SW 1271 (cell line): Measurements from ENCODE around the gene MCTP1.
"Not testable (repeated sequence)": the region's sequence is repeated elsewhere in the genome, so short reads cannot be mapped to it uniquely, and the experiment has no call there.

Experiments used
- DNase-seq, 2 experiments: peaks; one replicate each; lab custom pipeline; 2025; lab: John Stamatoyannopoulos, UW

Gene MCTP1

GRCh38 chr5:95029569-95030366 is 255.1 kb downstream of the MCTP1 start:
- no peak for DNase-seq

- DNase-seq, result no peak
These were observed 257.1 kb downstream of the MCTP1 start for GRCh38 chr5:95027775-95028174.

- no peak for DNase-seq
These were observed 257.7 kb downstream of the MCTP1 start for GRCh38 chr5:95027151-95027721.

- DNase-seq, result no peak
These were observed 258.2 kb downstream of the MCTP1 start for GRCh38 chr5:95026718-95027117.

- DNase-seq, result no peak
These were observed 261.8 kb downstream of the MCTP1 start for GRCh38 chr5:95022967-95023695.

- DNase-seq, result no peak
These were observed 264.5 kb downstream of the MCTP1 start for GRCh38 chr5:95020345-95020744.

GRCh38 chr5:95018946-95019345 is 265.9 kb downstream of the MCTP1 start:
- no peak for DNase-seq

DNA sequence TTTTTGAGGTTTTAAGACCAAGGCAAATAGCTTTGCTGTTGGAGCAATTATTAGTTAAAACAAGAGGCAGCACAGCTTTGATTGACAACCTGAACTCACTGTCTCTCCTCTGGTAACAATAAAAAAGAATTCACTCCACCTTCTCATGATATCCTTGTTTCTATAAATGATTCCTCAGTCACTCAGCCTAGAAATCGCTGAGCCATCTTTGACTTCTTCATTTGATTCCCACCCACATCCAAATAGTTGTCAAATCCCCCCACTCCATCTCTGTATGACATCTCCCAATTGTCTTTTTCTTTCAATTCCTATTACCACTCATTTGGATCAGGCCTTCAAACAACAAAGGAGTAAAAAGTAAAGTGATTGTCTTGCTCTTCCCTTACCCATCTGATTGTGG is 266.4 kb downstream of the MCTP1 start:
- DNase-seq, result no peak

DNA sequence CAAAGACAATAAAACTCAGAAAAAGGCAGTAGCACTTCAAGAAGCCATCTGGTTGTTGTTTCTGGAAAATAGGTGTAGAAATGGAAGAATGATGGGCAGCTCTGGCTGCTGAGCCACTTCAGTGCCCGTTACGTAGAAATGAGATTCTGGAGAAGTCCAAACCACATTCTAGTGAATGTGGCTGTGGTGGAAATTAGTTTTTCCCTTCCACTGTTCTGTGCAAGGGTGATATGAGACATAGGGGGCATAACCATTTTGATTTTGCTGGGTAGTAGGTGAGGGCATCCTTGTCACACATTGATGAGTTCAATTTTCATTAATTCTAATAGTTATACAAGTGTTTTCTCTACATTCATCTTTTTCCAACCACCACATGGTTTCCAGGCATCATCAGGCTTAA is 275.1 kb downstream of the MCTP1 start:
- no peak for DNase-seq

- no peak for DNase-seq
These were observed 276.8 kb downstream of the MCTP1 start for GRCh38 chr5:95007921-95008597.

- no peak for DNase-seq
These were observed 279.1 kb downstream of the MCTP1 start for GRCh38 chr5:95005811-95006210.

GRCh38 chr5:94998670-94999069 is 286.2 kb downstream of the MCTP1 start:
- DNase-seq, result no peak

GRCh38 chr5:94994537-94994936 is 290.4 kb downstream of the MCTP1 start:
- not testable (repeated sequence) for DNase-seq

GRCh38 chr5:94993491-94993890 is 291.4 kb downstream of the MCTP1 start:
- no peak for DNase-seq

DNA sequence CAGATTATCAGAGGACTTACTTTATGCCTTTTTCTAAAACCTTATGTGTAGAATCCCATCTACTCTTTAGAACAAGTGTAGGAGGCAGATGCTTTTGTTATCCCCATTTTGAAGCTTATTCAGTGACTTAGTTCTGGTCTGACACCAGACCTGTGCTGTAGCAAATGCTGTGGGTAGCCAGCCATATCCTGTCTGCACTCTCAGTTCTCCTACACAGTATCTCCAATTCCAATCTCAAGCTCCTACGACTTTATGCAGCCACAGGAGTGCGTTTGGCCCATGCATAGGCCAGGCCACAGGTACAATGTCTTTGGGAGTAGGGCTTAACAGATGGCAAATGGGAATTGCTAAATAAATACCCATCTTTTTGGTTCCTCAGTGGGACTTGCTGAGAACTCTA is 292.6 kb downstream of the MCTP1 start:
- DNase-seq, result no peak

GRCh38 chr5:94983861-94984535 is 300.9 kb downstream of the MCTP1 start:
- no peak for DNase-seq

DNA sequence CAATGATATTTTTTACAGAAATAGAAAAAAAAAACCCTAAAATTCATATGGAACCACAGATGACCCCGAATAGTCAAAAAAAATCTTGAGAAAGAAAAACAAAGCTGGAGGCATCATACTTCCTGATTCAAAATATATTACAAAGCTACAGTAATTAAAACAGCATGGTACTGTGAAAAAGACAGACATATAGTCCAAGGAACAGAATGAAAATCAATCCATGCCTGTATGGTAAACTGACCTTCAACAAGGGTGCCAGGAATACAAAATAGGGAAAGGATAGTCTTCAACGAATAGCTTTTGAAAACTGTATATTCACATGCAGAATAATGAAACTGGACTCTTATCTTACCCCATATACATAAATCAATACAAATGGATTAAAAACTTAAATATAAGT is 307.5 kb downstream of the MCTP1 start:
- DNase-seq, result no peak

DNA sequence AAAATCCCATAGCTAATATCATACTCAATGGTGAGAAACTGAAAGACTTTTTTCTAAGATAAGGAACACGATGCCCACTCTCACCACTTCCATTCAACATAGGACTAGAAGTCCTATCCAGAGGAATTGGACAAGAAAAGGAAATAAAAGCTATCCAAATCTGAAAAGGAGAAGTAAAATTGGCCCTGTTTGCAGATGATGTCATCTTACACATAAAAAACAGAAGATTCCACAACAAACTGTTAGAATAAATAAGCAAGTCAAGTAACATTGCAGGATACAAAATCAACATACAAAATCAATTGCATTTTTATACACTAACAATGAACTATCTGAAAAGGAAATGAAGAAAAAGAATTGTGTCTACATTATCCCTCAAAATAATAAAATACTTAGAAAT is 308.0 kb downstream of the MCTP1 start:
- no peak for DNase-seq

- DNase-seq, result no peak
These were observed 312.6 kb downstream of the MCTP1 start for GRCh38 chr5:94972268-94972667.

- DNase-seq, result peak in 1 of 2 experiments; percentile 53
These were observed 315.7 kb downstream of the MCTP1 start for GRCh38 chr5:94969174-94969573.

GRCh38 chr5:94968507-94969095 is 316.3 kb downstream of the MCTP1 start:
- DNase-seq, result peak; percentile 57 to 86

DNA sequence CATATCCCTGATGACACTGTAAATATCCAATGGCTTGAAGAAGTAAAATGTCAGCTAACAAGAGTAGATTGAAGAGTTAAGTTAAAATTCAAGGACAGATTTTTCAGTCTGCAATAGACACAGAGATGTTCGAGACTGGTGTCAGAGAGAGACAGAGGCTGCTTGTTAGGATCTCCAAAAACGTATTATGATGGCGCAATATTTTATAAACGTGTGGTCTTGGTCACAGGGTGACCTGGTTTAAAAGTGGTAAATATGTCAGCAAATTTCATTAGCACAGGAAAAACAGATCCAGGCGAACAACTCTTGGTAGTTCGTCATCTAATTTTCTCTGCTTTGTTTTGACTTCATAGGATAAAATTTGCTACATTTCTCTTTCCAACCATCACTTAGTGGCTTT is 317.4 kb downstream of the MCTP1 start:
- no peak for DNase-seq
